GM19239 (cell line): ENCODE results near the gene CTAGE8.
A peak's percentile ranks its signal among the peaks of the same experiment; 100 is the strongest.
"Not testable (repeated sequence)": the region's sequence is repeated elsewhere in the genome, so short reads cannot be mapped to it uniquely, and the experiment has no call there.

Experiments used
- DNase-seq: peaks from one replicate; pipeline ENCODE4 v3.0.0; 2011; ENCODE audit warnings: low spot score; ENCODE audit not compliant: insufficient read length
- FAIRE-seq: peaks from 2 replicates; lab custom pipeline; 2011; peaks lifted over from hg19 to GRCh38; lab: Jason Lieb, UNC

The CTAGE8 gene, protein sequence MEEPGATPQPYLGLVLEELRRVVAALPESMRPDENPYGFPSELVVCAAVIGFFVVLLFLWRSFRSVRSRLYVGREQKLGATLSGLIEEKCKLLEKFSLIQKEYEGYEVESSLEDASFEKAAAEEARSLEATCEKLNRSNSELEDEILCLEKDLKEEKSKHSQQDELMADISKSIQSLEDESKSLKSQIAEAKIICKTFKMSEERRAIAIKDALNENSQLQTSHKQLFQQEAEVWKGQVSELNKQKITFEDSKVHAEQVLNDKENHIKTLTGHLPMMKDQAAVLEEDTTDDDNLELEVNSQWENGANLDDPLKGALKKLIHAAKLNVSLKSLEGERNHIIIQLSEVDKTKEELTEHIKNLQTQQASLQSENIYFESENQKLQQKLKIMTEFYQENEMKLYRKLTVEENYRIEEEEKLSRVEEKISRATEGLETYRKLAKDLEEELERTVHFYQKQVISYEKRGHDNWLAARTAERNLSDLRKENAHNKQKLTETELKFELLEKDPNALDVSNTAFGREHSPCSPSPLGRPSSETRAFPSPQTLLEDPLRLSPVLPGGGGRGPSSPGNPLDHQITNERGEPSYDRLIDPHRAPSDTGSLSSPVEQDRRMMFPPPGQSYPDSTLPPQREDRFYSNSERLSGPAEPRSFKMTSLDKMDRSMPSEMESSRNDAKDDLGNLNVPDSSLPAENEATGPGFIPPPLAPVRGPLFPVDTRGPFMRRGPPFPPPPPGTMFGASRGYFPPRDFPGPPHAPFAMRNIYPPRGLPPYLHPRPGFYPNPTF

DNA sequence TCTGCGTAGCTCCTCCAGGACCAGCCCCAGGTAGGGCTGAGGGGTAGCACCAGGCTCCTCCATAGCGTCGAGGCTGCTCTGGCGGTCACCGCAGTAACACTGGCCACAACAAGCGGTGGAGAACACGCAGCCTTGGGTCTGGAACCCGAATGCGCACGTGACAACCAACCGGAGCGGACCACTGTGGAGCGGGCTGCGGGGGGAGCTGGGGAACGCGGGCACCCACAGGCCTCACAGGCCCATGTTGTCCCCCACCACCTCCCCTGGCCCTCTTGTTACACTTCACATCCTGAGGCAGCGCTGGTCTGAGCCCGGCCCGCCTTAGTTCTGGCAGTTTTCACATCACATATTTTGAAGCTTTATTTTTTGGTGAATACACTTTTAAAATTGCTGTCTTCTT is at the start of gene CTAGE8:
CTAGE8 (minus strand) TSS at position 101 of the 400 bp plus-strand sequence; CDS start at position 63, 38 bp downstream.
- not testable (repeated sequence) for DNase-seq

DNA sequence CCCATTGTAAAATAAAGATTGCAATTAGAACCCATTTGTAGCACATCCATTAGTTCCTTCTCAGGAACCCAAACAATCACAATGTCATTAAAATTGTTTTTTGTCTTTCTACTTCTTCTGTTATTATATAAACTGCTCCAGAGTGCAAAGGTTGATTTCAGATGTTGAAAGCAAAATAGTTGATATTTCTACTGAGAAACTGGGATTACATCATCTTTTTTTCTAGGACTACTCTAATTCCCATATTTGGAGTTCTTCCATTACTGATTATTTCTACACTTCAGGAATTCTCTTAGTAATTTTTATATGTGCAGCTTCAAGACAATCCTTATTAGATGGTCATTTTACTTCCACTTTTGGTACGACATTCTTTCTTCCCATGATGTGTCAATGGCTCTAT is 48.4 kb upstream of the CTAGE8 start:
- DNase-seq, FAIRE-seq: not testable (repeated sequence)

More for the DNA sequence above, at the start of gene CTAGE8:
- not testable (repeated sequence) for FAIRE-seq

GRCh38 chr7:144311872-144312469 is 42.9 kb upstream of the CTAGE8 start, which contains the start of gene OR2A1:
Gene OR2A1, plus strand, starts transcription at chr7:144312419. Its CDS starts 5,706 bp downstream, at chr7:144318125.
- FAIRE-seq, DNase-seq: not testable (repeated sequence)

DNA sequence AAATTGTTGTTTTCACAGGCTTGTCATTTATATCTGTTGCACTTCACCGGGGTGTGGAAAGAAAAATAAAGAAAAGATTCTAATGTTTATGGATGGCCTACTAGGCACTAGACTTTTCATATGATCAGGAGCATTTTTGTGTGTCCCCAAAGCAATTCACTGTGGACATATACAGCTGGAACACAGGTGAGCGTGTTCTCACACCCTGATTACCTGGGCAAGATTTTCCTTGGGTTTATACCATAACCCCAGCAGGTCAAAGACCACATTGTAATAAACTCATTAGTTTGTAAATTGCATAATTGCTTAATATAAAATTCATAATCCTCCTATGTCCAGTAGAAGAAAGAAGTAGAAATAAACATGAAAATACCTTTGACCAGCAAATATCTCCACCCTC is 42.1 kb upstream of the CTAGE8 start:
- not testable (repeated sequence) for DNase-seq, FAIRE-seq

DNA sequence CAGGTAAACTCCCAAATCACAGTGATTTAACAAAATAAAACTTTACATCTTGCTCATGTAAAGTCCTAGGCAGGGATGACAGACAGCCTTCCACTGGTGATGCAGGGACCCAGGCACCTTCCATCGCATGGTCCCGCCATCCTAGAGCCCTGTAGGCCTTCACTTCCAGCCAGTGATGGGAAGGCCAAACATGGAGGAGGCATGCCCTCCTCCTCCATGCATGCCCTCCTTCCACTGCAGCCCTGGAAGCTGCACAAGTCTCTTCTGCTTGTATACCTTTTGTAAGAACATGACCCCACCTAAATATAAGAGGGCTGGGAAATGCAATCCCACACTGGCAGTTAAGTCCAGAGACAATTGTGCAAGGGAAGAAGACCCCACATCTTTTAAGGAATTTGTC is 40.6 kb upstream of the CTAGE8 start:
- FAIRE-seq, DNase-seq: not testable (repeated sequence)

- not testable (repeated sequence) for FAIRE-seq, DNase-seq
These were observed 36.1 kb upstream of the CTAGE8 start for GRCh38 chr7:144305156-144305555.

DNA sequence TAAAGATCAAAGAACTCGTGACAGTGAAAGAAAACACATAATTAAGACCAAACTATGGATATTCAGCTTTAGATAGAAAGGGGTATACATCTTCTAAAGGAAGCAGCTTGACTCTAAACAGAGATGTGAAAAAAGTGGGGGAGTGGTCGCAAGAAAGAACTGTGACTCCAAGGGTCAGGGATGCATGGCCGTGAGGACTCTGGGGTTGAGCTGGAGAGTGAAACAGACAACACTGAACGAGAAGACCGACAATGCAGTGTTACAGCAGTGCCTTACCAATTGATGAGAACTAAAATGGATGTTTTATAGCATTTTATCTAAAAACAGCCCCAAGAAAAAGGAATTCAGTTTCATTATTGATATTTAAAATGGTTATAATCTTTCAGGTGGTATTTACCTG is 34.5 kb upstream of the CTAGE8 start:
- DNase-seq, FAIRE-seq: not testable (repeated sequence)

DNA sequence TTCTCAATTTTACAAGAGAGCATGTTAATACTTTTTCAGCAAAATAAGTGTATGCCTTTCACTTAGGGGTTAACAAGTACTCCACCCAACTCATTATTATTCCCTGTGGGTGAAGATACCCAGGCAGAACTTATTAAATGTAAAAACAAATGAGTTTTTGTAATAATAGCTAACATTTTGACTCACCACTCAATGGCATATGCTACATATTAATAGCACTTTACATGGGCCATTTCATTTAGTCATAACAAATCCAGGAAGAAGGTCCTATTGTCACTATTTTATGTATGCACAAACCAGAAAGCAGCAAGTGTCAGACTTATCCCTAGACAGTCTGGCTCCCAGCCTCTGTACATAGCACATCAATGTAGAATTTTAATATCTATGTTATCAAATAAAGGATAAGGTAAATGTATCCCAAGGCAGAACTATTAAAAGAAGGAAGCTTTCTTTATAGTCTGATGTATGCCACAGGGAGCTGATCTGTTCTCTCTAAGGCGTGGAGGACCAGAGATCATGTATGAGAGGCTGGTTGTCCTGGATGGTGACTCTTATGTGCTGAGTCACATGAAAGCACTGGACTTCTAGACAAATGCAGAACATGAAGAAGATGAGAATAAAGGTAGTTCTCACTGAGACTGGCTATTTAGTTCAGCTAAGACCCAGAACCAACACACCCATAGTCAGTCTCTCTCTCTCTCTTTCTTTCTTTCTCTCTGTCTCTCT is 33.7 kb upstream of the CTAGE8 start:
- not testable (repeated sequence) for FAIRE-seq

GRCh38 chr7:144293794-144294499 is 24.9 kb upstream of the CTAGE8 start:
- not testable (repeated sequence) for FAIRE-seq, DNase-seq

More for the DNA sequence above, 33.7 kb upstream of the CTAGE8 start:
- not testable (repeated sequence) for DNase-seq

- DNase-seq, FAIRE-seq: not testable (repeated sequence)
These were observed 23.5 kb upstream of the CTAGE8 start for GRCh38 chr7:144292384-144293161.

DNA sequence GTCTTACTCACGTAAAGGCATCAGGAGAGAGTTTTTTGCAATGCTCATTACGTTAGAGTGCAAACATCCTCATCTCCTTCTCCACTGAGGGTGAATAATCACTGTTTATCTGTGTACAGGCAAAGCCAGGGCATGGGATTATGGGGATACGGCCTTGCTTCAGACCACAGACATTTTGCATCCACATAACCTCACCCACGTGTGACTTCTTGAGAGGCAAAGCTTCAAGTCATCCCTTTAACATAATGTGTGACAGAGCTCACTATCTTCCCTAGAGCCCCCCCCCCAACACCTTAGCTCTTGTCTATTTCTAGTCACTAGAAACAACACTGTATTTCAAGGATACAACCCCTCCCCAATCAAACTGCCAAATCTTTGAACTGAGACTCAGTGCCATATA is 22.5 kb upstream of the CTAGE8 start:
- FAIRE-seq, result not testable (repeated sequence)

DNA sequence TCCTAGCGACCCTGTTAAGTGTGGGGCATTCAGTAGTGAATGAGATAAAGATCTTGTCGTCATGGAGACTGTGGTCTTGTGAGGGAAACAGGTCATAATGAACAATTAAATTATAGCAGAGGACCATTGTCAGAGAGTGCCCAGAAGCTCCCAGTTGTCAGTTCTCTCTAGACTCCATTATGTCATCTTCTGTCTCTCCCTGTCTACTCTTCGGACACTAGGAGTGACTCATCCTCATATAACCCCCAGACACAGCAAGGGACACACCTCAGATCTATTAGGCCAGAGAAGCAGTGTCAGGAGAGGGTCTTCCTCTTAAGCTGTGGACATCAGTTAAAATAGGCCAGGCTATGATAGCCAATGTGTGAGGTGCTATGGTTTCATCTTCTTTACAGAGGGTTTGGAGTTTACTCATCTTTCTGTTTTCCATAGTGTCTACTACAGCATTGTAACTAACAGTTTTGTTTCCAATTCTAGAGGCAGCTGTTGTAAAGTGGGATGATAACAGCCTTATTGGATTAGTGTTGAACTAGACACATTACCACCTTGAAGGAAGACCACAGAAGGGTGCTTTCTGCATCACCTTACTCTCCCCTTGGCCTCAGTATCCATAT is 18.2 kb upstream of the CTAGE8 start:
- FAIRE-seq, DNase-seq: not testable (repeated sequence)

More for the DNA sequence above, 22.5 kb upstream of the CTAGE8 start:
- DNase-seq, result not testable (repeated sequence)

DNA sequence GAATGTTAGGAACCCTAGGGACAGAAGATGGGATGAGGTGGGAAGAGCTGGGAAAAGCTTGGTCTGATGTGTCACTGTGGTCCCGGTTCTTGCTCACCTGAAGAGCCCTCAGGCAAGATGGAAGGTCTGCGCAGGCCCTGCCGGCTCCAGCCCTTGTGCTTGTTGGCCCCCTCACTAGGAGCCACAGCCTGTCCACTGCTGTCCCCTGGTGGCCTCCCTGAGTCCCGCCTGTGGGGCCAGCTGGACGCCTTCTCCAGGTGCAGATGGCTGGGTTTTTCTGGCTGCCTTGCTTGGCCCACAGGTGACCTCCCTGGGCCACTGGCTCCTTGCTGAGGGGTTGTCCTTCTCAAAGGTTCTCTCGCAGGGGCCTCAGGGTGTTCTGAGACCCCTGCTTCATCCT is 14.6 kb upstream of the CTAGE8 start:
- DNase-seq, result not testable (repeated sequence)

DNA sequence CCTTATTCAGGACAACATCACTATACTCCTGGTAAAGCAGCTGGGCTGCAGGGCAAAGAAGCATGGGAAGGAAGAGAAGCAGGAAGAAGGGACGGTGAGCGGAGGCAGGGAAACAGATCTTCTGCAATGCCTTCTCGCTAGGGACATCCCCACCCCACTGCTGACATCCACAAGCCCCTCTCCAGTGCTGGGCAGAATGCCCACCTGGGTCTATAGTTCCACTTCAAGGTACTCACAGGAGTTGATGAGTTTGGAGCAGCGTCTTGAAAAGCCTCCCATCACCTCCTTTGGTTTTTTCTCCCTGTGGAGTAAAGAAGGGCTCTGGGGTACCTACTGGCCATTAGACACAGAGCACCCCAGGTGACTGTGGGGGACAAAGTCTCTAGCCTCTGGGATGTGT is 13.4 kb upstream of the CTAGE8 start:
- not testable (repeated sequence) for DNase-seq, FAIRE-seq

More for the DNA sequence above, 14.6 kb upstream of the CTAGE8 start:
- FAIRE-seq, result not testable (repeated sequence)

- DNase-seq, FAIRE-seq: not testable (repeated sequence)
These were observed 12.9 kb upstream of the CTAGE8 start for GRCh38 chr7:144281981-144282380.

- FAIRE-seq, result peak; percentile 68
- DNase-seq, result not testable (repeated sequence)
These were observed 10.9 kb upstream of the CTAGE8 start for GRCh38 chr7:144280010-144280409.

GRCh38 chr7:144275281-144275680 is 6.2 kb upstream of the CTAGE8 start:
- FAIRE-seq, DNase-seq: not testable (repeated sequence)
